ENCODE results near the gene PCSK2.

PCSK2 gene

GRCh38 chr20:17452441-17452840 lies 225.6 kb downstream of the PCSK2 start:
- DNase-seq: no peak

- no peak for DNase-seq
Measured at GRCh38 chr20:17453592-17453991, 226.8 kb downstream of the PCSK2 start.

GRCh38 chr20:17456279-17456678 lies 229.4 kb downstream of the PCSK2 start:
- DNase-seq: peak in 1 of 2 experiments; percentile 27

GRCh38 chr20:17457079-17457478 lies 230.2 kb downstream of the PCSK2 start:
- DNase-seq: no peak

- no peak for DNase-seq
Measured at GRCh38 chr20:17457588-17458190, 230.8 kb downstream of the PCSK2 start.

GRCh38 chr20:17460119-17460518 lies 233.3 kb downstream of the PCSK2 start:
- DNase-seq: no peak

GRCh38 chr20:17461941-17462340 lies 235.1 kb downstream of the PCSK2 start:
- DNase-seq: no peak

GRCh38 chr20:17463711-17464110 lies 236.9 kb downstream of the PCSK2 start:
- DNase-seq: no peak

- DNase-seq: no peak
Measured at GRCh38 chr20:17465236-17465635, 238.4 kb downstream of the PCSK2 start.

GRCh38 chr20:17466641-17467040 lies 239.8 kb downstream of the PCSK2 start:
- no peak for DNase-seq

- DNase-seq: no peak
Measured at GRCh38 chr20:17467120-17467655, 240.3 kb downstream of the PCSK2 start.

GRCh38 chr20:17468073-17468840 lies 241.4 kb downstream of the PCSK2 start:
- no peak for DNase-seq

- DNase-seq: no peak
Measured at GRCh38 chr20:17469246-17470030, 242.6 kb downstream of the PCSK2 start.

- no peak for DNase-seq
Measured at GRCh38 chr20:17470521-17470920, 243.7 kb downstream of the PCSK2 start.

GRCh38 chr20:17470973-17471372 lies 244.1 kb downstream of the PCSK2 start:
- no peak for DNase-seq

- no peak for DNase-seq
Measured at GRCh38 chr20:17471606-17472187, 244.9 kb downstream of the PCSK2 start.

- DNase-seq: no peak
Measured at GRCh38 chr20:17473659-17474058, 246.8 kb downstream of the PCSK2 start.

- DNase-seq: no peak
Measured at GRCh38 chr20:17479063-17479657, 252.3 kb downstream of the PCSK2 start.

GRCh38 chr20:17480696-17481095 lies 253.9 kb downstream of the PCSK2 start:
- DNase-seq: no peak

- DNase-seq: no peak
Measured at GRCh38 chr20:17481661-17482060, 254.8 kb downstream of the PCSK2 start.

- no peak for DNase-seq
Measured at GRCh38 chr20:17482536-17482935, 255.7 kb downstream of the PCSK2 start.

GRCh38 chr20:17485017-17485416 lies 258.2 kb downstream of the PCSK2 start:
- no peak for DNase-seq

All from NCI-H524 (cell line).